H1 (cell line): ENCODE measurements around the gene CSH1.

ENCODE experiments used
- EZH2 ChIP-seq: fragments of 200-600 bp; sonication (generic); IDR thresholded peaks from 2 replicates; pipeline ENCODE4 v1.7.1; 2012; ENCODE audit warnings: low read depth, mild to moderate bottlenecking, moderate library complexity, low read length, inconsistent platforms; ENCODE audit not compliant: severe bottlenecking
- POLR2A ChIP-seq, 2 experiments: IDR thresholded peaks; 1 replicate in 1 of 2; 2 replicates in 1 of 2; pipeline ENCODE4 v1.6.1; 2011; ENCODE audit warnings: low read depth in 2 of 2, low read length in 2 of 2, mild to moderate bottlenecking in 2 of 2; ENCODE audit errors: control extremely low read depth in 1 of 2
- TAF7 ChIP-seq: optimal IDR thresholded peaks from 2 replicates; pipeline ENCODE3; 2011; ENCODE audit warnings: low read depth, mild to moderate bottlenecking, inconsistent platforms, low read length, moderate library complexity, borderline replicate concordance
- TBP ChIP-seq: IDR thresholded peaks from 2 replicates; pipeline ENCODE4 v1.6.1; 2011; ENCODE audit warnings: low read depth, low read length, improper control_type of control experiment
- ZNF274 ChIP-seq: IDR thresholded peaks from 2 replicates; pipeline ENCODE4 v1.7.0; 2012; ENCODE audit warnings: low read length, borderline replicate concordance; ENCODE audit errors: extremely low read depth
- TF ChIP-seq, protein P1 (sequence below), 3 experiments: IDR thresholded peaks; 1 replicate in 2 of 3; 2 replicates in 1 of 3; pipeline versions ENCODE4 v1.5.1 to v1.6.1; 2011; ENCODE audit warnings: low read length in 3 of 3, mild to moderate bottlenecking in 3 of 3, inconsistent platforms in 2 of 3, low read depth in 1 of 3, moderate library complexity in 1 of 3; ENCODE audit not compliant: insufficient read depth in 1 of 3; ENCODE audit errors: control extremely low read depth in 1 of 3

DNA sequence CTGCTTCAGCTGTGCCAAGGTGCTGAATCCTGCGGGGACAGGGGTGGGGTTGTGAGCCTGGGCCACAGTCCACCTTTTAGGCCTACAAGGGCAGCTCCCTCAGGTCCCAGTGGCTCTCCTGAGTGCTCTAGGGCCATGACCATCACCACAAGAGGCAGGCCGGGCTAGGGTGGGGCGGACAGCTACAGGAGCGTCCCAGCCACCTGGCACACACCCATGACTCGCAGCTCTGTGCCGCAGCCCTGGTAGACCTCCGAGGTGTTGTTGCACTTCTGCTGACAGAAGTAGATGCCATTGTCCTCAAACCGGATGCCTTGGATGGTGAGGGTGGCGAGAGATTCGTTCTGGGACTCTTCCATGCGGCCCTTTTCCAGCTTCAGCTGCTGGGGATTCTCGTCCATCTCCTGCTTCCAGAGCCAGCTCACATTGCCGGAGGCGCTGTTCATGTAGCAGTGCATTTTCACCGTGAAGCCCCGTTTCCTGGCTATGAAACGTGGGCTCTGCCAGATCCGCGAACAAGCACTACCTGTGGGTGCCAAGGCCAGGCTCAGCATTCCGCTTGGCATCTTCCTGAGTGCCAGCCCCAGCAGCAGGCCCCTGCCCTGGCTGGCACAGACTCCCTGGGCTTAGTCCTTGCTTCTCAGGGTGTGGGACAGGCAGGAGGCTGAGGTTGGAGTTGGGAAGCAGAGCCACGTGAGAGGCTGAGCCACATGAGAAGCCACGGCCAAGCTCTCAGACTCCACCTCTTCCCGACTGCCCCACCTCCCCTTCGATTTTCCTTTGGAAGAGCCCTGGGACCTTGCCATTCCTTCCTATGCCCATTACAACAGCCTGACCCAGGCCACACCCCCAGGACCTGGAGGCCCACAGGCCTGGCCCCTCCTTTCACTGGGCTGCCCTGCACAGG lies 33.7 kb upstream of the CSH1 start:
- TF ChIP-seq ZNF274: no peak
- TF ChIP-seq, protein P1, sequence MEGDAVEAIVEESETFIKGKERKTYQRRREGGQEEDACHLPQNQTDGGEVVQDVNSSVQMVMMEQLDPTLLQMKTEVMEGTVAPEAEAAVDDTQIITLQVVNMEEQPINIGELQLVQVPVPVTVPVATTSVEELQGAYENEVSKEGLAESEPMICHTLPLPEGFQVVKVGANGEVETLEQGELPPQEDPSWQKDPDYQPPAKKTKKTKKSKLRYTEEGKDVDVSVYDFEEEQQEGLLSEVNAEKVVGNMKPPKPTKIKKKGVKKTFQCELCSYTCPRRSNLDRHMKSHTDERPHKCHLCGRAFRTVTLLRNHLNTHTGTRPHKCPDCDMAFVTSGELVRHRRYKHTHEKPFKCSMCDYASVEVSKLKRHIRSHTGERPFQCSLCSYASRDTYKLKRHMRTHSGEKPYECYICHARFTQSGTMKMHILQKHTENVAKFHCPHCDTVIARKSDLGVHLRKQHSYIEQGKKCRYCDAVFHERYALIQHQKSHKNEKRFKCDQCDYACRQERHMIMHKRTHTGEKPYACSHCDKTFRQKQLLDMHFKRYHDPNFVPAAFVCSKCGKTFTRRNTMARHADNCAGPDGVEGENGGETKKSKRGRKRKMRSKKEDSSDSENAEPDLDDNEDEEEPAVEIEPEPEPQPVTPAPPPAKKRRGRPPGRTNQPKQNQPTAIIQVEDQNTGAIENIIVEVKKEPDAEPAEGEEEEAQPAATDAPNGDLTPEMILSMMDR (IDR thresholded peaks at IDR 0.05; ENCODE audit: control extremely low read depth in 1 of 3, insufficient read depth in 1 of 3, low read depth in 1 of 3, low read length in 3 of 3): no peak
- TF ChIP-seq EZH2: no peak
- no peak for TF ChIP-seq POLR2A (IDR thresholded peaks at IDR 0.05; ENCODE audit: control extremely low read depth in 1 of 2, low read depth in 2 of 2, low read length in 2 of 2)
- TF ChIP-seq TBP: no peak
- TF ChIP-seq TAF7: no peak
